HCT116 (cell line): ENCODE measurements around the gene SRSF11. TPM values are rescaled to one million over a fixed set of nuclear protein-coding genes. Genes with fewer than 3 reads are reported as not detected.

Experiments
- ATAC-seq: fragments of 200-7000 bp; cut with Tn5 transposase; 2 replicates; pipeline ENCODE4 v1.9.1; 2020; ENCODE audit warnings: mild to moderate bottlenecking, moderate library complexity
- BruUV-seq: library from RNA; stranded (reverse); fragments of 400-500 nt; replicated peaks from 2 replicates; lab custom pipeline; 2021; lab: Mats Ljungman, UMichigan
- CTCF ChIA-PET: fragments of 300-600 bp; sonication (Branson Sonifier 250); formaldehyde crosslinking; loops from one replicate; lab custom pipeline; 2021; ENCODE audit warnings: antibody characterized with exemption; lab: Charles Lee
- POLR2A ChIA-PET: fragments of 300-600, 350-600 bp; sonication (Branson Sonifier 250); formaldehyde crosslinking; loops from one replicate; lab custom pipeline; 2021; ENCODE audit warnings: antibody characterized with exemption; lab: Charles Lee
- RAD21 ChIA-PET, 2 experiments: fragments of 300-600 bp; sonication (Branson Sonifier 250); formaldehyde crosslinking; loops; one replicate each; lab custom pipeline; 2023; ENCODE audit warnings: low total read pairs in 2 of 2; ENCODE audit not compliant: uncharacterized antibody in 2 of 2, unreplicated experiment in 2 of 2, low non-redundant PET in 1 of 2; lab: Charles Lee
- DNase-seq: peaks from one replicate; pipeline ENCODE4 v3.0.0-alpha.2; 2010; ENCODE audit warnings: low read depth, low spot score
- H2AFZ ChIP-seq: fragments of 200-600 bp; shearing (Covaris generic), sonication (generic); 2 replicates; pipeline ENCODE4 v1.6.1; 2017; ENCODE audit warnings: low read depth, mixed run types, mixed read lengths, antibody characterized with exemption, low read length; ENCODE audit not compliant: poor library complexity, severe bottlenecking
- H3K27ac ChIP-seq: 2 replicates; pipeline ENCODE4 v1.5.1; 2012; ENCODE audit warnings: low read depth, low read length
- H3K27me3 ChIP-seq: fragments of 200-600 bp; sonication (generic); 2 replicates; pipeline ENCODE4 v1.6.1; 2016; ENCODE audit warnings: mixed run types, low read length, mixed read lengths; ENCODE audit not compliant: insufficient read depth
- H3K36me3 ChIP-seq, 2 experiments: fragments of 200-500 bp in 1 of 2; fragments of 200-600 bp in 1 of 2; sonication (Bioruptor generic) in 1 of 2; sonication (generic) in 1 of 2; 2 replicates each; pipeline versions ENCODE4 v1.5.1 to v1.6.1; 2014 to 2016; ENCODE audit warnings: low read length in 2 of 2, inconsistent platforms in 1 of 2, mixed read lengths in 1 of 2, mixed run types in 1 of 2; ENCODE audit not compliant: insufficient read depth in 2 of 2, control insufficient read depth in 1 of 2
- H3K4me1 ChIP-seq, 2 experiments: fragments of 200-600 bp in 1 of 2; sonication (generic) in 1 of 2; 2 replicates each; pipeline versions ENCODE4 v1.5.1 to v1.6.1; 2012 to 2017; ENCODE audit warnings: low read length in 2 of 2, inconsistent platforms in 1 of 2, mild to moderate bottlenecking in 1 of 2, mixed read lengths in 1 of 2, mixed run types in 1 of 2, moderate library complexity in 1 of 2; ENCODE audit not compliant: insufficient read depth in 2 of 2, control insufficient read depth in 1 of 2
- H3K4me2 ChIP-seq: fragments of 200-600 bp; sonication (generic); 2 replicates; pipeline ENCODE4 v1.6.1; 2017; ENCODE audit warnings: mixed run types, low read length, mixed read lengths
- H3K4me3 ChIP-seq, 2 experiments: fragments of 200-600 bp in 1 of 2; sonication (generic) in 1 of 2; replicated peaks in 1 of 2; 2 replicates each; pipeline ENCODE4 v1.5.1; 2011 to 2016; ENCODE audit warnings: low read length in 2 of 2, control low read depth in 1 of 2, low read depth in 1 of 2, mild to moderate bottlenecking in 1 of 2, mixed read lengths in 1 of 2, mixed run types in 1 of 2
- H3K79me2 ChIP-seq: fragments of 200-600 bp; sonication (generic); 2 replicates; pipeline ENCODE4 v1.6.1; 2017; ENCODE audit warnings: mild to moderate bottlenecking, mixed run types, low read length, moderate library complexity, mixed read lengths; ENCODE audit not compliant: insufficient read depth
- H3K9ac ChIP-seq: fragments of 200-600 bp; sonication (generic); 2 replicates; pipeline ENCODE4 v1.6.1; 2016; ENCODE audit warnings: low read length, mixed read lengths
- H3K9me2 ChIP-seq: fragments of 200-600 bp; sonication (generic), shearing (Covaris generic); 2 replicates; pipeline ENCODE4 v1.6.1; 2017; ENCODE audit warnings: mixed run types, mild to moderate bottlenecking, moderate library complexity; ENCODE audit not compliant: insufficient read depth
- H3K9me3 ChIP-seq, 2 experiments: fragments of 200-500 bp in 1 of 2; fragments of 200-600 bp in 1 of 2; sonication (Bioruptor generic) in 1 of 2; sonication (generic) in 1 of 2; 2 replicates each; pipeline ENCODE4 v1.6.1; 2014 to 2017; ENCODE audit warnings: low read length in 2 of 2, mixed read lengths in 2 of 2, inconsistent platforms in 1 of 2, low read depth in 1 of 2, mild to moderate bottlenecking in 1 of 2, mixed run types in 1 of 2, moderate library complexity in 1 of 2; ENCODE audit not compliant: control insufficient read depth in 1 of 2, insufficient read depth in 1 of 2
- H4K20me1 ChIP-seq: fragments of 200-600 bp; sonication (generic), shearing (Covaris generic); 2 replicates; pipeline ENCODE4 v1.6.1; 2017; ENCODE audit warnings: mixed run types, mild to moderate bottlenecking, moderate library complexity; ENCODE audit not compliant: insufficient read depth
- CBX3 ChIP-seq: IDR thresholded peaks from 2 replicates; pipeline ENCODE4 v1.6.1; 2012; ENCODE audit warnings: low read depth
- EGR1 ChIP-seq: IDR thresholded peaks from 2 replicates; pipeline ENCODE4 v1.6.1; 2012; ENCODE audit warnings: low read depth
- ELF1 ChIP-seq: IDR thresholded peaks from 2 replicates; pipeline ENCODE4 v1.6.1; 2012; ENCODE audit warnings: low read depth, borderline replicate concordance
- EZH2 ChIP-seq: fragments of 200-600 bp; sonication (generic); IDR thresholded peaks from 2 replicates; pipeline ENCODE4 v1.6.1; 2017; ENCODE audit warnings: antibody characterized with exemption, mixed run types
- FOSL1 ChIP-seq: IDR thresholded peaks from 2 replicates; pipeline ENCODE4 v1.6.1; 2012; ENCODE audit warnings: low read depth
- POLR2A ChIP-seq: IDR thresholded peaks from 2 replicates; pipeline ENCODE4 v1.7.0; 2011; ENCODE audit warnings: borderline replicate concordance; ENCODE audit not compliant: insufficient read depth, insufficient read length; ENCODE audit errors: extremely low read depth
- POLR2AphosphoS5 ChIP-seq: IDR thresholded peaks from 2 replicates; pipeline ENCODE4 v1.6.1; 2011; ENCODE audit warnings: mild to moderate bottlenecking, low read depth, low read length, moderate library complexity
- RAD21 ChIP-seq: IDR thresholded peaks from 2 replicates; pipeline ENCODE4 v1.6.1; 2012; ENCODE audit warnings: low read depth, mild to moderate bottlenecking
- REST ChIP-seq: IDR thresholded peaks from 2 replicates; pipeline ENCODE4 v1.6.1; 2012; ENCODE audit warnings: low read depth
- SIN3A ChIP-seq: IDR thresholded peaks from 2 replicates; pipeline ENCODE4 v1.6.1; 2012; ENCODE audit warnings: low read depth
- SP1 ChIP-seq: IDR thresholded peaks from 2 replicates; pipeline ENCODE4 v1.6.1; 2012; ENCODE audit warnings: low read depth
- SRF ChIP-seq: IDR thresholded peaks from 2 replicates; pipeline ENCODE4 v1.6.1; 2012; ENCODE audit warnings: low read depth
- TCF7L2 ChIP-seq: IDR thresholded peaks from 2 replicates; pipeline ENCODE4 v1.7.0; 2011; ENCODE audit warnings: borderline replicate concordance, inconsistent platforms; ENCODE audit not compliant: insufficient read depth, insufficient read length; ENCODE audit errors: extremely low read depth
- ZBTB33 ChIP-seq: IDR thresholded peaks from 2 replicates; pipeline ENCODE4 v1.6.1; 2011; ENCODE audit warnings: mild to moderate bottlenecking, low read length, moderate library complexity; ENCODE audit not compliant: insufficient replicate concordance; ENCODE audit errors: extremely low read depth
- ZFX ChIP-seq: fragments of 450-650 bp; IDR thresholded peaks from 2 replicates; pipeline ENCODE4 v1.6.1; 2017
- intact Hi-C: fragments of 100-400 bp; cut with micrococcal nuclease; formaldehyde crosslinking; loops from 2 replicates; pipeline ENCODE4 v1.10.0; 2022
- total RNA-seq: library from RNA; stranded (reverse); gene quantifications from one replicate; pipeline ENCODE4 v1.2.1, GENCODE V29; 2021; ENCODE audit not compliant: unreplicated experiment

SRSF11 gene
- total RNA-seq, 1 experiment from 2014 or later, result 166 TPM

DNA sequence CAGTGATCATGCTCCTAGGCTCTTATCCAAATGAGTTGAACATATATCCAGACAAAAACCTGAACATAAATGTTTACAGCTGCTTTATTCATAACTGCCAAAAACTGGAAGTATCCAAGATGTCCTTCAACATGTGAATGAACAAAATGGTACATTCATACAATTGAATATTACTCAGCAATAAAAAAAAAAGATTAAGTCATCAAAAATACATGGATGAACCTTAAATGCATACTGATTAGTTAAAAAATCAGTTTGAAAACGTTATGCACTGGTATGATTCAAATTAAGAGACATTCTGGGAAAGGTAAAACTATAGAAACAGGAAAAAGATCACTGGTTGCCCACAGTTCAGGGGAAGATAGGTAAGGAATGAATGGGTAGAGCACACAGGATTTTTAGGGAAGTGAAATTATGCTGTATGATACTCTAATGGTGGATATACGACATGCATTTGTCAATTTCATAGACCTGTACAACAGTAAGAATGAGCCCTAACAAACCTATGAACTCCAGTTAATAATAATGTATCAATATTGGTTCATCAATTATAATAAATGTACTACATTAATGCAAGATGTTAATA, 18.9 kb upstream of the SRSF11 start (continued):
- TF ChIP-seq ZBTB33 (no peak), POLR2A (no peak)

DNA sequence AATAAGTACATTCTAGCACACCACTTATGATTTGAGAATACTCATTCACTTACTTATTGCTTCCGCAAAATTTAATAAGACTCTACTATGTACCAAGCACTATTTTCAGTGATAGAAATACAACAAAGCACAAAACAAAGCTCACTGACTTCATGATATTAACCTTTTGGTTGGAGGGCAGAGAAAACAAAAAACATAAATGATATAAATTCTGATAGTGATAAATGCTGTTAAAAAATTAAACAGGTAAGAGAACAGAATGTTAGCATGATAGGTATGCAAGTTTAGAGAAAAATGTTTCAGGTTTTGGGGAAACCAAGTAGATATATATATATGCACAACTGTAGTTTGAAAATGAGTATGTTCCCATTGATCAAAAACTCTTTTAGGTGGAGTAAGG, 17.0 kb upstream of the SRSF11 start:
- BruUV-seq, result no TSS peak
- H3K36me3 ChIP-seq, result peaks cover 0 to 5% of the 10 kb centered on the region in 2 experiments; a peak in 2 of 4 replicates
- peaks cover 9 to 17% of the 10 kb centered on the region in 2 experiments; a peak in 3 of 4 replicates for H3K4me1 ChIP-seq
- ChIA-PET CTCF (no interaction called here), RAD21 (no interaction called here), POLR2A (no interaction called here)
- ATAC-seq, result no peak
- peak overlapping the region; percentile 78 for H3K4me2 ChIP-seq
- no peaks in the 10 kb centered on the region for H4K20me1 ChIP-seq
- H3K9ac ChIP-seq, result peak overlapping the region; percentile 92
- DNase-seq, result no peak
- TF ChIP-seq POLR2AphosphoS5 (no peak), SP1 (no peak), EZH2 (no peak), REST (no peak), TCF7L2 (no peak), FOSL1 (no peak), SRF (no peak), ELF1 (no peak), POLR2A (no peak), SIN3A (no peak), EGR1 (no peak), CBX3 (no peak), RAD21 (no peak), ZBTB33 (no peak), ZFX (no peak)
- H3K4me3 ChIP-seq, result peak overlapping the region; percentile 85 to 92
- H3K27me3 ChIP-seq, result no peaks in the 10 kb centered on the region
- no peak overlapping the region for H2AFZ ChIP-seq
- H3K27ac ChIP-seq, result no peak overlapping the region
- H3K9me2 ChIP-seq, result no peaks in the 10 kb centered on the region
- peaks cover 98% of the 10 kb centered on the region for H3K79me2 ChIP-seq
- no peaks in the 10 kb centered on the region for H3K9me3 ChIP-seq
- intact Hi-C loops, result no loop called here
